Neural crest cell (in vitro differentiated cells): Measurements from ENCODE around the gene LCN10. TPM values are rescaled to one million over a fixed set of nuclear protein-coding genes. Genes with fewer than 3 reads are reported as not detected.
A peak's percentile ranks its signal among the peaks of the same experiment; 100 is the strongest.
"Not testable (repeated sequence)": the region's sequence is repeated elsewhere in the genome, so short reads cannot be mapped to it uniquely, and the experiment has no call there.

Experiments
- DNase-seq: peaks from one replicate; pipeline ENCODE4 v3.0.0; 2021; ENCODE audit warnings: low read depth, mixed read lengths, low spot score
- H3K27ac Mint-ChIP-seq: one replicate; pipeline ENCODE4 v1.8.0; 2021; ENCODE audit warnings: mild to moderate bottlenecking, mixed read lengths; ENCODE audit not compliant: unreplicated experiment
- H3K27me3 Mint-ChIP-seq: 2 replicates; pipeline ENCODE4 v1.8.0; 2021; ENCODE audit warnings: low read depth, mild to moderate bottlenecking, mixed read lengths
- H3K36me3 Mint-ChIP-seq: 2 replicates; pipeline ENCODE4 v1.8.0; 2021; ENCODE audit warnings: low read depth, mild to moderate bottlenecking, mixed read lengths
- H3K4me1 Mint-ChIP-seq: 2 replicates; pipeline ENCODE4 v1.8.0; 2021; ENCODE audit warnings: mixed read lengths
- H3K4me3 Mint-ChIP-seq: one replicate; pipeline ENCODE4 v1.8.0; 2021; ENCODE audit warnings: mild to moderate bottlenecking, mixed read lengths
- H3K9me3 Mint-ChIP-seq: 2 replicates; pipeline ENCODE4 v1.8.0; 2021; ENCODE audit warnings: mixed read lengths
- total RNA-seq: library from RNA; stranded (reverse); gene quantifications from 2 replicates; pipeline ENCODE4 v1.2.1, GENCODE V29; 2021
- TF ChIP-seq, protein P1 (sequence below): fragments of 200-600 bp; sonication (generic); conservative IDR thresholded peaks from 2 replicates; pipeline ENCODE4 v1.5.0; 2021; ENCODE audit warnings: antibody characterized with exemption, mild to moderate bottlenecking

Gene LCN10
- total RNA-seq, 1 donor from 2014 or later: not detected

DNA sequence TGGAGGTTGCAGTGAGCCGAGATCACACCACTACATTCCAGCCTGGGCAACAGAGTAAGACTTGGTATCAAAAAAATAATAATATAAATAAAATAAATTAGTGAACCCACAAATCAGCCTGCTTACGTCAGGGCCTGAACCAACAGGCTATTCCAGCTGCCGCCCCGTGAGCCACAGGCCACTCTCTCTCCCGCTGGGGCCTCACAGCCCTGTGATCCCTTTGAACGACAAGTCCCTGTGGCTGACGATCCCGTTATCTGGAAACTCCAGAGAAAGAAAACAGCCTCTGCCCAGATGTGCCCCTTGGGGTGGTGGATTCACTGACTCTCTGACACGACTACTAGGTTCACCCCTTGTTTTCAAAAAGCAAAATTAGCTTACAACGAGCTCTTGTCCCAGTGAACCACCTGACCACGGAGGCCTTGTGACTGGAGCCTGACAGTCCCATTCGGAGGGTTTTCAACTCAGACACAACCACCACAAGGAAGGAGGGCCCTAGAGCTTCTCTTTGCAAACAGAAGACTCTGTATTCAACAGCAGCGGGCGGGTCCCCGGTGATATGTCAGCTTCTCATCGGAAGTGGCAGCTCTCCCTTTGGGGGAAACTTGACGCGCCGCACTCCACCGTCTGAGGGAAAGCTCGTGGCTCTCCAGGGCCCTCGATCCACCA lies 34.8 kb downstream of the LCN10 start:
- Mint-ChIP-seq H3K9me3 (no peaks in the 10 kb centered on the region), H3K4me3 (peak overlapping the region; percentile 9), H3K4me1 (peaks cover 4% of the 10 kb centered on the region), H3K36me3 (no peaks in the 10 kb centered on the region), H3K27me3 (peaks cover 6% of the 10 kb centered on the region), H3K27ac (no peak overlapping the region)
- no peak for DNase-seq
- TF ChIP-seq, protein P1, sequence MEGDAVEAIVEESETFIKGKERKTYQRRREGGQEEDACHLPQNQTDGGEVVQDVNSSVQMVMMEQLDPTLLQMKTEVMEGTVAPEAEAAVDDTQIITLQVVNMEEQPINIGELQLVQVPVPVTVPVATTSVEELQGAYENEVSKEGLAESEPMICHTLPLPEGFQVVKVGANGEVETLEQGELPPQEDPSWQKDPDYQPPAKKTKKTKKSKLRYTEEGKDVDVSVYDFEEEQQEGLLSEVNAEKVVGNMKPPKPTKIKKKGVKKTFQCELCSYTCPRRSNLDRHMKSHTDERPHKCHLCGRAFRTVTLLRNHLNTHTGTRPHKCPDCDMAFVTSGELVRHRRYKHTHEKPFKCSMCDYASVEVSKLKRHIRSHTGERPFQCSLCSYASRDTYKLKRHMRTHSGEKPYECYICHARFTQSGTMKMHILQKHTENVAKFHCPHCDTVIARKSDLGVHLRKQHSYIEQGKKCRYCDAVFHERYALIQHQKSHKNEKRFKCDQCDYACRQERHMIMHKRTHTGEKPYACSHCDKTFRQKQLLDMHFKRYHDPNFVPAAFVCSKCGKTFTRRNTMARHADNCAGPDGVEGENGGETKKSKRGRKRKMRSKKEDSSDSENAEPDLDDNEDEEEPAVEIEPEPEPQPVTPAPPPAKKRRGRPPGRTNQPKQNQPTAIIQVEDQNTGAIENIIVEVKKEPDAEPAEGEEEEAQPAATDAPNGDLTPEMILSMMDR: no peak

GRCh38 chr9:136707011-136707410 lies 35.7 kb downstream of the LCN10 start:
- Mint-ChIP-seq H3K4me3 (no peak overlapping the region), H3K9me3 (no peaks in the 10 kb centered on the region), H3K4me1 (peaks cover 4% of the 10 kb centered on the region), H3K36me3 (no peaks in the 10 kb centered on the region), H3K27me3 (peaks cover 6% of the 10 kb centered on the region), H3K27ac (no peak overlapping the region)
- no peak for DNase-seq
- TF ChIP-seq, protein P1: no peak

DNA sequence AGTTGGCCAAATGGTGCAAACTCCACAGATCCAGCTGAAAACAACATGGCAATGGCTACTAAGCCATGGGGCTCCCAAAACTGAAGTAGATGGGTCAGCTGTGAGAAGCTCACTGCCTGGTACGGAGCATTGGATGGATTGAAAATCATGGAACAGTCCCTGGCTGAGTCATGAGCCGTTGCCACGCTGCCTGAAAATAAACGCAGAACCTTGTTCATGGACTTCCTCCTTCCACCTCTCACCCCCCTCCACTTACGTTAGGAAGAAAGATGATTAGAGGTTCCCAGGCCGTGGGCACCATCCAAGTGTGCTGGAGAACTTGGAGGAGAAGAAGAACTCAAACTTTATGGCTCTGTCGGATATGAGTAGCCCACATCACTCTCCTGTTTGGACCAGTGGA lies 37.2 kb downstream of the LCN10 start:
- H3K27me3 Mint-ChIP-seq: peaks cover 12% of the 10 kb centered on the region
- TF ChIP-seq, protein P1: no peak
- no peak overlapping the region for H3K27ac Mint-ChIP-seq
- no peaks in the 10 kb centered on the region for H3K36me3 Mint-ChIP-seq
- no peak overlapping the region for H3K4me3 Mint-ChIP-seq
- peaks cover 3% of the 10 kb centered on the region for H3K4me1 Mint-ChIP-seq
- no peaks in the 10 kb centered on the region for H3K9me3 Mint-ChIP-seq
- no peak for DNase-seq

- H3K9me3 Mint-ChIP-seq, DNase-seq, H3K4me3 Mint-ChIP-seq, H3K27me3 Mint-ChIP-seq, H3K27ac Mint-ChIP-seq, H3K4me1 Mint-ChIP-seq, H3K36me3 Mint-ChIP-seq: not testable (repeated sequence)
These were observed 38.0 kb downstream of the LCN10 start for GRCh38 chr9:136704741-136705140.

DNA sequence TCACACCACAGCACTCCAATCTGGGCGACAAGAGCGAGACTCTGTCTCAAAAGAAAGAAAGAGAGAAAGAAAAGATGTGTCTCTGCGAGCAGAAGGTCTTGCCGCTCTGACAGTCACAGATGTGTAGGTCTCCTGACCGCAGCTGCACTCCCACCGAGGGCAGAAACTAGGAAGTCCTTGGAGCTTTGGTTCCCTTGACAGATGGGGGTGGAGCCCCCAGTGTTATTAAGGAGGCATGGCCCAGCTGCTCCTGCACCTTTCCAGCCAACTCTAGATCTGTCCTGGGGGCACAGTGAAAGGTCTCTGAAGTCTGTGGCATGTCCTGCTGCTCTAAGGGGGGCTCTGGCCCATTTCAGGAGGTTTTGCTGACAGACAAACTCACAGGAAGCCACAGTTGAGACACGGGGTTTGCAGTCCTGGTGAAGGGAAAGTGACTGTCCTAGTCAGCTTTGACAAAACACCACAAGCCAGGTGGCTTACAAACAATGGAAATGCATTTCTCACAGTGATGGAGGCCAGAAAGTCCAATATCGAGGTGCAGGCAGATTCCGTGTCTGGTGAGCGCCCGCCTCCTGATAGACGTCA lies 39.4 kb downstream of the LCN10 start:
- H3K27me3 Mint-ChIP-seq: peaks cover 9% of the 10 kb centered on the region
- DNase-seq: no peak
- H3K9me3 Mint-ChIP-seq: no peaks in the 10 kb centered on the region
- peaks cover 7% of the 10 kb centered on the region for H3K4me1 Mint-ChIP-seq
- no peak overlapping the region for H3K27ac Mint-ChIP-seq
- no peak overlapping the region for H3K4me3 Mint-ChIP-seq
- no peaks in the 10 kb centered on the region for H3K36me3 Mint-ChIP-seq
- TF ChIP-seq, protein P1: no peak

GRCh38 chr9:136701668-136702053 lies 41.1 kb downstream of the LCN10 start:
- no peak for DNase-seq
- H3K27ac Mint-ChIP-seq: no peak overlapping the region
- H3K4me3 Mint-ChIP-seq: no peak overlapping the region
- peaks cover 9% of the 10 kb centered on the region for H3K27me3 Mint-ChIP-seq
- peaks cover 16% of the 10 kb centered on the region for H3K4me1 Mint-ChIP-seq
- TF ChIP-seq, protein P1: no peak
- no peaks in the 10 kb centered on the region for H3K36me3 Mint-ChIP-seq
- H3K9me3 Mint-ChIP-seq: no peaks in the 10 kb centered on the region
